ENCODE data around the gene TMED6.
"Not testable (repeated sequence)": the region's sequence is repeated elsewhere in the genome, so short reads cannot be mapped to it uniquely, and the experiment has no call there.

Gene TMED6

GRCh38 chr16:69313469-69313868 is 38.1 kb downstream of the TMED6 start:
- no peak for DNase-seq
- intact Hi-C loops (cut with DNase I): no loop called here

- intact Hi-C loops (cut with DNase I): loop anchor here (2.0 kb wide), 1 partner anchor 27 kb away; the partner anchor contains the start of genes COG8 and NIP7
- DNase-seq: peak in 9 of 42 donors; percentile 10 to 54 (median 33)
Measured at GRCh38 chr16:69311533-69312387, 39.8 kb downstream of the TMED6 start.

- DNase-seq: peak; percentile 93 to 99 (median 98)
- intact Hi-C loops (cut with DNase I): loop anchor here (2.0 kb wide), 1 partner anchor 28 kb away; the partner anchor contains the start of genes COG8 and NIP7
Measured at GRCh38 chr16:69310653-69311532, 40.7 kb downstream of the TMED6 start, which contains the start of gene VPS4A. TSS of gene VPS4A (plus strand) at chr16:69311350. CDS start at chr16:69311512, 162 bp downstream.

GRCh38 chr16:69309316-69309715 is 42.3 kb downstream of the TMED6 start:
- intact Hi-C loops (cut with DNase I): no loop called here
- peak in 35 of 42 donors; percentile 34 to 80 (median 56) for DNase-seq

- peak in 3 of 42 donors; percentile 2 to 21 (median 6) for DNase-seq
- intact Hi-C loops (cut with DNase I): no loop called here
Measured at GRCh38 chr16:69307856-69308255, 43.7 kb downstream of the TMED6 start.

- no peak for DNase-seq
- intact Hi-C loops (cut with DNase I): no loop called here
Measured at GRCh38 chr16:69307091-69307490, 44.5 kb downstream of the TMED6 start.

- no peak for DNase-seq
- intact Hi-C loops (cut with DNase I): no loop called here
Measured at GRCh38 chr16:69306031-69306430, 45.6 kb downstream of the TMED6 start.

- peak in 2 of 42 donors; percentile 10 to 26 for DNase-seq
- intact Hi-C loops (cut with DNase I): no loop called here
Measured at GRCh38 chr16:69302301-69302700, 49.3 kb downstream of the TMED6 start.

- DNase-seq: peak in 3 of 42 donors; percentile 12 to 18 (median 18)
- intact Hi-C loops (cut with DNase I): no loop called here
Measured at GRCh38 chr16:69301861-69302260, 49.7 kb downstream of the TMED6 start.

GRCh38 chr16:69301187-69301586 is 50.4 kb downstream of the TMED6 start:
- intact Hi-C loops (cut with DNase I): no loop called here
- DNase-seq: peak in 1 of 42 donors; percentile 2

- intact Hi-C loops (cut with DNase I): no loop called here
Measured at GRCh38 chr16:69298261-69298660, 53.3 kb downstream of the TMED6 start.

GRCh38 chr16:69296771-69297170 is 54.8 kb downstream of the TMED6 start:
- DNase-seq; intact Hi-C loops (cut with DNase I): not testable (repeated sequence)

More at GRCh38 chr16:69298261-69298660, 53.3 kb downstream of the TMED6 start:
- DNase-seq: no peak

GRCh38 chr16:69294051-69294450 is 57.5 kb downstream of the TMED6 start:
- intact Hi-C loops (cut with DNase I): no loop called here
- DNase-seq: no peak

- DNase-seq: no peak
Measured at GRCh38 chr16:69293401-69293800, 58.2 kb downstream of the TMED6 start.

More at GRCh38 chr16:69293401-69293800, 58.2 kb downstream of the TMED6 start:
- intact Hi-C loops (cut with DNase I): no loop called here

Data from head of caudate nucleus (tissue), 42 donors.